GM12873 (cell line): Measurements from ENCODE around the gene HSPA14.
A peak's percentile ranks its signal among the peaks of the same experiment; 100 is the strongest.

ENCODE experiments used
- CTCF ChIP-seq: IDR thresholded peaks from 2 replicates; pipeline ENCODE4 v1.5.1; 2012; ENCODE audit warnings: low read depth, mild to moderate bottlenecking, moderate library complexity, low read length, control low read depth; ENCODE audit not compliant: insufficient read depth; ENCODE audit errors: missing control alignments

The HSPA14 gene

GRCh38 chr10:14904316-14904732 is 66.2 kb downstream of the HSPA14 start:
- TF ChIP-seq CTCF: peak; percentile 61

GRCh38 chr10:14904864-14905263 is 66.8 kb downstream of the HSPA14 start:
- TF ChIP-seq CTCF: no peak

GRCh38 chr10:14905890-14906289 is 67.8 kb downstream of the HSPA14 start:
- no peak for TF ChIP-seq CTCF

- no peak for TF ChIP-seq CTCF
These were observed 68.7 kb downstream of the HSPA14 start for GRCh38 chr10:14906765-14907164.

GRCh38 chr10:14909101-14909500 is 71.0 kb downstream of the HSPA14 start:
- no peak for TF ChIP-seq CTCF

GRCh38 chr10:14910953-14911352 is 72.8 kb downstream of the HSPA14 start:
- no peak for TF ChIP-seq CTCF

GRCh38 chr10:14911801-14912200 is 73.7 kb downstream of the HSPA14 start:
- no peak for TF ChIP-seq CTCF

- TF ChIP-seq CTCF: no peak
These were observed 78.5 kb downstream of the HSPA14 start for GRCh38 chr10:14916600-14916999.
